Fibroblast of skin of back (primary cell): ENCODE data around the gene CCDC57.

Source experiments
- DNase-seq: peaks from one replicate; pipeline ENCODE4 v3.0.0-alpha.2; 2013

Gene CCDC57

DNA sequence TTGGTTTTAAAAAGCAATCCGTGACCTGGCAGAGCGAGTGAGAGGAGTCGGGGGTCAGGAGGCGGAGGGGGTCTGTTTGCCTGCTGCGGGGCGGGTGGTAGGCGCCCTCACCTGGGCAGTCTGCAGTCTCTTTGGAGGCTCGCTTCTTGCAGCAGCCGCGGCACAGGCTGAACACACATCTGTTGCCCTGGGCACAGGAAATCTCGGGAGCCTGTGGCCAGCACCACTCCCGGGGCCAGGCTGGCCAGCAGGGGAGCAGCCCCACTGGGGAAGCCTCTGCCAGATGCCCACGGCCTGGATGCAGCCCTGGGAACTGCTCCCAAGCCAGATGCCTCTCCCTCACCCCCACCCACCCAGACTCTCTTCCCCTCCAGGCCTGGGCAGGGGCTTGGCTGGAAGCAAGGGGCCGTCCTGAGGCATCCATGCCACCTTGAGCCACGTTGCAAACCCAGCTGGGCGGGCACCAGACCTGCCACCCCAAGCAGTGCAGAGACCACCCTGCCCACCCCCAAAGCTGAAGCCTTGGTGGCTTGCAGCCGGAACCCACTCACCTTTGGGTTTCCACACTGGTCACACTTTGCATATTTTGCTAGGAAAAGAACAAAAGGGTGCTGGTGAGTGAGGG, 154.3 kb downstream of the CCDC57 start:
- DNase-seq = no peak

DNA sequence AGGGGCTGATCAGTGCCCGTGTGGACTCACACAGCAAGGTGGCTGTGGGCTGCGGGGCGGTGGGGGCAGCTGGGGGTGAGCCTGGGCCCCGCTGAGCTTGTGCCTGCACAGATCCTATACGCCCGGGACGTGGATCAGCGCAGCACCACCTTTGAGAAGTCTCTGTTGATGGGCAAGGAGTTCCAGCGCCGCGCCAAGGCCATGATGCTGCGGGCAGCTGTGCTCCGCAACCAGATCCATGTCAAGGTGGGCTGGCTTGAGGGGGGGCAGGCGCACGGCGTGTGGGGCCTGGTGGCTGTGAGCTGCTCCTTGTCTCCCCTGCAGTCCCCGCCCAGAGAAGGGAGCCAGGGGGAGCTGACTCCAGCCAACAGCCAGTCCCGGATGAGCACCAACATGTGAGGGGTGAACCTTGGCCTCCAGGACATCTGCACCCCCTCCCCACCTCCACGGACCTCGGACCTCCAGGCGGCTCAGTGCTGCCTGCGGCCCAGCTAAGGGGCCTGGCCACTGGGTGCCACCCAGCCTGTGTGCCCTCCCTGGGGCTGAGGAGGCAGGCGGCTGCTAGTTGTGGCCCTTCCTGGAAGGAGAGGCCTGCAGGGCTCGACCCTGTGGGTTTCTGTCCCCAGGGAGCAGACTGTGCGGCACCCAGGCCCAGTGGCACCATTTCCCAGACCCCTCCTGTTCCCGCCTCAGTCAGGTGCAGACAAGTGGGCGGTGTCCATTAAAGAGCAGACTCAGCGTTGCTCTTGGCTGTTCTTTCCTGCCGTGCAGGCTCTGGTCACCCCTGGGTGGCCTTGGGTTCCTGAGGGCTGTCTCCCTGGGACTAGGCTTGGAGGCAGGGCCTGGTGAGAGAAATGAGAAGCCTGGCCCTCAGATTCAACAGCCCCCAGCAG, 155.7 kb downstream of the CCDC57 start:
- DNase-seq = no peak

DNA sequence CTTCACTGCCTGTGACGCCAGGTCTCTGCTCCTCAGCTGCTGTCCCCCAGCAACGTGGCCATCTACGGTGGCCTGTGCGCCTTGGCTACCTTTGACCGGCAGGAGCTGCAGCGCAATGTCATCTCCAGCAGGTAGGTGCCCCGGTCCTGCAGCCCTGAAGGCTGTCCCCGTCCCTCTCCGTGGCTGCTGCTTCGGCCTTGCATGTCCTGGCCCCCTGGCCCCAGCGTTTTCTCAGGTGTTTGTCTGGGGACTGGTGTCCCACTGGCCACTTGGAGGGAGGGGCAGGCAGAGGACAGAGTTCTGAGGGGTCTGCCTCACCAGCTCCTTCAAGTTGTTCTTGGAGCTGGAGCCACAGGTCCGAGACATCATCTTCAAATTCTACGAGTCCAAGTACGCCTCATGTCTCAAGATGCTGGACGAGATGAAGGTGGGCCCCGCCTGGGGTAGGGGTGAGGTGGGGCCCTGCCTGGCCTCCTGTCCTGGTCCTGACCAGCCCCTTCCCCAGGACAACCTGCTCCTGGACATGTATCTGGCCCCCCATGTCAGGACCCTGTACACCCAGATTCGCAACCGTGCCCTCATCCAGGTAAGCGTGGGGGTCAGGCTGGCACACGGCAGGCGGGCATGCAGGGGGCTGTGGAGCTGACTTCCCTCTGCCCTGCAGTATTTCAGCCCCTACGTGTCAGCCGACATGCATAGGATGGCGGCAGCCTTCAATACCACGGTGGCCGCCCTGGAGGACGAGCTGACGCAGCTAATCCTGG, 156.5 kb downstream of the CCDC57 start:
- no peak for DNase-seq

DNA sequence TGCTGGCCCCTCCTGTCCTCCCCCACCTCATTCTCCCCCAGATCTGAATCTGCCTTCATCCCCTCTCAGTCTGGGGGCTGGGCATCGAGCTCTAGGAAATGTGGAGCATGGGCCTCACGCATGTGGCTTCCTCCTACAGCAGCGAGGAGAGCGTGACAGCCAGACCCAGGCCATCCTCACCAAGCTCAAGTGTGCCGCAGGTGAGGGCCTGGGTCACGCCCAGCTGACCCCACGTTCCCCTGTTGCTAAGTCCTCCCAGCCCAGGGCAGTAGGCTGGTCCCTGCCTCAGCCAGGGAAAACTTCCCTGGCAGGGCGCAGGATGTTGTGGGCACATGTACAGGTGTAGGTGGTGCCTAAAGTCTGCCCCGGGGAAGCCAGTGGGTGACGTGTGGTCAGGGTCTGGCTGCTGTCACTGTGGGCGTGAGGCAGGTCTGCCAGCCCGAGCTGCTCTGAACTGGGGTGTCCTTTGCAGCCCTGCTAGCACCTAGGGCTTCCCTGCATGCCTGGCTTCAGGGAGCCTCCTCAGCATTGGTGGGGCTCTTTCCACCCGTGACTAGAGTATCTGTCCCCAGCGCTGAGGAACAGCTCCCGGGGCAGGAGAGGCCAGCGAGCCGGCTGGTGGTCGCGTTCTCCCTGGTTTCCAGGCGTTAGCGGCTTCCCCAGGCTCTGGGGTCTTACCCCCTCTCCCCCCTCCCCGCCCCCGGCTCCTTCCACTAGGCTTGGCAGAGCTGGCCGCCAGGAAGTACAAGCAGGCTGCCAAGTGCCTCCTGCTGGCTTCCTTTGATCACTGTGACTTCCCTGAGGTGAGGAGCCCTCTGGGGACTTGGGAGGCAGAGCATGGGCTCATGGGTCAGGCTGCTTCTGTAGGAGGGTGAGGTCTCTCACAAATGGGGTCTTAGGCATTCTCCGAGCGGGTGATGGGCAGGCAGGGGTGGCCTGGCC, 157.3 kb downstream of the CCDC57 start:
- no peak for DNase-seq

DNA sequence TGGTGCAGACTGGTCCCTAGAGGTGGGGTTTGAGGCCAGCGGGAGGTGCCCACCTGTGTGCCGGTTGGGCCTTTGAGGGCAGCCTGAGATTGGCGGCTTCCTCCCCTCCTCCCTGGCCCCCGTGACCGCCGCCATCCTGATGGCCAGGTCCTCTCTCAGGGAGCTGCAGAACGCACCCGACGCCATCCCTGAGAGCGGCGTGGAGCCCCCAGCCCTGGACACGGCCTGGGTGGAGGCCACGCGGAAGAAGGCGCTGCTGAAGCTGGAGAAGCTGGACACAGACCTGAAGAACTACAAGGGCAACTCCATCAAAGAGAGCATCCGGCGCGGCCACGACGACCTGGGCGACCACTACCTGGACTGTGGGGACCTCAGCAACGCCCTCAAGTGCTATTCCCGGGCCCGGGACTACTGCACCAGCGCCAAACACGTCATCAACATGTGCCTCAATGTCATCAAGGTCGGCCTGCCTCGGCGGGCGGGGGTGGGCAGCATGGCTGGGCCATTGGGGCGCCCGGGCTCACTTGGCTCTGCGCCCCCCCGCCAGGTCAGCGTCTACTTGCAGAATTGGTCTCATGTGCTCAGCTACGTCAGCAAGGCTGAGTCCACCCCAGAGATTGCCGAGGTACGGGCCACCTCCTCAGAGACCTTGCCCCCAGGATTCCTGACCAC, 158.2 kb downstream of the CCDC57 start:
- DNase-seq = no peak

DNA sequence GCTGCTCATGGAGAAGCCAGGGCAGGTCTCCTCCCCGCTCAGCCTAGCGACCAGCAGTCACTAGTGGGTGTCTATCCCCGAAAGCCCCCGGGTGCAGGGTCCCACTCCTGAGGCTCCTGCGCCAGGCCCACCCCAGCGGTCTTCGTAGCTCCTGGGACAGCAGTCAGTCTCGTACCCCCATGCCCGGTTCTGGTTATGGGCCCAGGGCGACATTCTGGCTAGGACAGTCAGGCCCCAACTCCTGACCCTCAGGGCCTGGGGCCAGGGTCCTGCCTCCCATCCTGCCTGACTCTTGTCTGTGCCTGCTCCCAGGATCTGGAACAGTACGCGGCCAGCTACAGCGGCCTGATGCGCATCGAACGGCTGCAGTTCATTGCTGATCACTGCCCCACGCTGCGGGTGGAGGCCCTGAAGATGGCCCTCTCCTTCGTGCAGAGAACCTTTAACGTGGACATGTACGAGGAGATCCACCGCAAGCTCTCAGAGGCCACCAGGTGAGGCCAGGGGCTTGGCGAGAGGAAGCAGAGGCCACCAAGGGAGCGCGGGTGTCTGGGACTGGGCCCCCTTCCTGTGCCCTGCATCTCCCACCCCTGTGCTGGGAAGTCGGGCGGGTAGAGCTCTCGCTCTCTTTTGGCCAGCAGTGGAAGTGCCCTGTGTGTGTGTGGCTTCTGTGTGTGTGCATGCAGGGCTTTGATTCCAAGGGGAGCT, 158.9 kb downstream of the CCDC57 start:
- no peak for DNase-seq

DNA sequence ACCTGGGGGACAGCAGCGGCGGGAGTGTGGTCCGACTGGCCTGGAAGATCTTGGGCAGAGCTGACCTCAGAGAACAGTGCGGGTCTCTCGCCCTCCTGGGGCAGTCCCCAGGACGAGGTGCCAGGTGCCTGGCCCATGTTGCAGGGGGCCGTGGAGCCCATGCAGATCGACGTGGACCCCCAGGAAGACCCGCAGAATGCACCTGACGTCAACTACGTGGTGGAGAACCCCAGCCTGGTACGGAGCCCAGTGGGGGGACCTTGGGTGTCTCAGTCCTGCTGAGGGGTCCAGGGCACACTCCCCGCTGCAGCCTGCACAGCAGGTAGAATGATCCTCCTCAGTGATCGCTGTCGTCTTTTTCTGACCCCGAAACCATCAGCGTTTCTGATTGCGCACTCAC, 159.5 kb downstream of the CCDC57 start:
- no peak for DNase-seq

DNA sequence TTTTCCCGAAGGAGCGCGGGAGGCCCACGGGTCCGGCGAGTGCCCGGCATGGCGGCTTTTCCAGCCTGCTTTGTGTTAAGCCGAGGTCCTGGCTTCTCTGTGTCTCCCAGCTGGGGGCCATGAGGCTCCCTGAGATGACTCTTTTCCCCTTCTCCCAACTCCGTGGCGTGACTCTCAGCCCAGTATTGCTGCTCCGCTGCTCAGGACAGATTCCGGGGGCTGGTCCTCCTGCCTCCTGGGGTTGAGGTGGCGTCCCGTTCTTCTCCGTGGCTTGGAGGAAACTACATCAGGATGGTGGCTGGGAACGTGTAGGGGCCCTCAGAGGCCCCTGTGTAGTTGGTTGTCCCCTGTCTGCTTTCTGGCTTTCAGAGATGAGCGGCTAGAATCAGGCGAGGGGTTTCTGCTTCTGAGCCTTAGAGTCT, 160.0 kb downstream of the CCDC57 start:
- no peak for DNase-seq

DNA sequence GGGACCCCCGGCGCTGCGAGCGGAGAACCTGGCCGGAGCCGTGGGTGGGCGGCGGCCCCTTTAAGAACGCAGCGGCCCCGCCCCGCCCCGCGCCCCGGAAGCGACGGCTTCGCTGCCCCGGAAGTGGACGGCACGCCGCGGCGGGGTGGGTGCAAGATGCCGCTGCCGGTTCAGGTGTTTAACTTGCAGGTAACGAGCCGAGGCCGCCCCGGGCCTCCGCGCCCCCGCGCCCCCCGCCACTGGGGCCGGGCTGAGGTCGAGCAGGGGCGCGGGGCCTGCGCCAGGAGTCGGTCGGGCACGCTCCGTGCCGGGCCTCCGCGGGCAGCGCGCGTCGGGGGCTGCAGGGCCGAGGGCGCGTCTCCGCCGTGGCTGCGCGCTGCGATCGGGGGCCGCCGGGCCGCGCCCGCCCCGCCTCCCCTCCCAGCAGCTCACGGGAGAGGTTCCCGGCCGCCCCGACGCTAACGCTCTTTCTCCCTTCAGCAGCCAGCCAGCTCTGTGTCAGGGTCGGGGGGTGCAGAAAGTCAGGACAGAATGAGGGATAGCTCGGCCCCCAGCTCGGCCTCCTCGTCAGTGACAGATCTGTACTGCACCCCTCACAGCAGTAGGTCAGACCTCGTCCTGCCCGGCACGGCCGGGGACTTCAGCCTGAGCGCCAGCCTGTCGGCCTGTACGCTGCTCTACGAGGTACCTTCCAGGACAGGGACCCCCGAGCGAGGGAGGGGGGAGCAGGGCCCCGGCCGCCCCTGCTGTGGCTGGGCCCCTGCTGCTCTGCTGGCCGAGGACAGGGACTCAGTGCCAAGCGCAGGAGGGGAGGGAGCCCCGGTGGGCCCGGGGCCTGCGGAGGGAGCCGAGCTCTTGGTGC, 160.6 kb downstream of the CCDC57 start, which contains the start of the genes GPS1 and RFNG:
TSS of gene GPS1 (plus strand) at position 123 of the 862 bp plus-strand sequence. CDS start at position 157, 34 bp downstream.
TSS of gene RFNG (minus strand) at position 36 of the 862 bp plus-strand sequence. CDS start 45 bp downstream, outside the sequence.
- DNase-seq = peak; percentile 56
